Stimulated activated CD4-positive, alpha-beta T cell treated with anti-CD3 and anti-CD28 coated beads, Interleukin-2, amount 100 ng/mL, for 48 hours (primary cell): ENCODE measurements around the gene MAP1S.
A peak's percentile ranks its signal among the peaks of the same experiment; 100 is the strongest.

Source experiments
- DNase-seq, 2 donors: peaks; one replicate each; pipeline ENCODE4 v3.0.0-alpha.2; 2020

The MAP1S gene, protein sequence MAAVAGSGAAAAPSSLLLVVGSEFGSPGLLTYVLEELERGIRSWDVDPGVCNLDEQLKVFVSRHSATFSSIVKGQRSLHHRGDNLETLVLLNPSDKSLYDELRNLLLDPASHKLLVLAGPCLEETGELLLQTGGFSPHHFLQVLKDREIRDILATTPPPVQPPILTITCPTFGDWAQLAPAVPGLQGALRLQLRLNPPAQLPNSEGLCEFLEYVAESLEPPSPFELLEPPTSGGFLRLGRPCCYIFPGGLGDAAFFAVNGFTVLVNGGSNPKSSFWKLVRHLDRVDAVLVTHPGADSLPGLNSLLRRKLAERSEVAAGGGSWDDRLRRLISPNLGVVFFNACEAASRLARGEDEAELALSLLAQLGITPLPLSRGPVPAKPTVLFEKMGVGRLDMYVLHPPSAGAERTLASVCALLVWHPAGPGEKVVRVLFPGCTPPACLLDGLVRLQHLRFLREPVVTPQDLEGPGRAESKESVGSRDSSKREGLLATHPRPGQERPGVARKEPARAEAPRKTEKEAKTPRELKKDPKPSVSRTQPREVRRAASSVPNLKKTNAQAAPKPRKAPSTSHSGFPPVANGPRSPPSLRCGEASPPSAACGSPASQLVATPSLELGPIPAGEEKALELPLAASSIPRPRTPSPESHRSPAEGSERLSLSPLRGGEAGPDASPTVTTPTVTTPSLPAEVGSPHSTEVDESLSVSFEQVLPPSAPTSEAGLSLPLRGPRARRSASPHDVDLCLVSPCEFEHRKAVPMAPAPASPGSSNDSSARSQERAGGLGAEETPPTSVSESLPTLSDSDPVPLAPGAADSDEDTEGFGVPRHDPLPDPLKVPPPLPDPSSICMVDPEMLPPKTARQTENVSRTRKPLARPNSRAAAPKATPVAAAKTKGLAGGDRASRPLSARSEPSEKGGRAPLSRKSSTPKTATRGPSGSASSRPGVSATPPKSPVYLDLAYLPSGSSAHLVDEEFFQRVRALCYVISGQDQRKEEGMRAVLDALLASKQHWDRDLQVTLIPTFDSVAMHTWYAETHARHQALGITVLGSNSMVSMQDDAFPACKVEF

DNA sequence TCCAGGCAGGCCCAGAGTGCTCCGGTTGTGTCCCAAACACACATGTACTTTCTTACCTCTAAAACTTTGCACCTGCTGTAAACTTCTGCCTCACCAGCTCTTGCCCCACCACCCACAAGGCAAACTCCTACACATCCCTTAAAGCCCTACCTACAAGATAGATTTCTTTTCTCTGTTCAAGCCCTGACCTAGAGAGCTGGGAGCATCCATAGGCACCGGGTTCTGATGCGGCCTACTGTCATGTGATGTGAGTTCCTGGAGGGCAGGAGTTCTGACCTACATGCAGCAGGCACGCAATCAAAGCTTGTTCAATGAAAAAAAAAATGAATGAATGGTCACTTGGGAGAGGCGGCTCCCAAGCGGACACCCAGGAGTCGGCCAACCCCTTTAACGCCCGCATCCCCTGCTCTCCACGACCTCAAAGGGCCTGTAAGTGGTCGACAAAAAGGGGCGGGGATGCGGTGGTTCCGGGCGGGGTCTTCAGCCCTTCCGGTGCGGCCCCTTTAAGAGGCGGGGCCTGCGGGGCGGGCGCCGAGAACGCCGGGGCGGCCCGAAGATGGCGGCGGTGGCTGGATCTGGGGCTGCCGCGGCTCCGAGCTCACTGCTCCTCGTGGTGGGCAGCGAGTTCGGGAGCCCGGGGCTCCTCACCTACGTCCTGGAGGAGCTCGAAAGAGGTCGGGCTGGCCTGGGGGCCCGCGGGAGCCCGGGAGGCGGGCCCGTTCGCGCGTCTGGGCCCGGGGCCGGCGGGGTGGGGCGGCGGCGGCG is at the start of gene MAP1S:
TSS of gene MAP1S (plus strand) at position 534 of the 765 bp plus-strand sequence. CDS start at position 557, 23 bp downstream.
- DNase-seq: peak; percentile 61 to 66

DNA sequence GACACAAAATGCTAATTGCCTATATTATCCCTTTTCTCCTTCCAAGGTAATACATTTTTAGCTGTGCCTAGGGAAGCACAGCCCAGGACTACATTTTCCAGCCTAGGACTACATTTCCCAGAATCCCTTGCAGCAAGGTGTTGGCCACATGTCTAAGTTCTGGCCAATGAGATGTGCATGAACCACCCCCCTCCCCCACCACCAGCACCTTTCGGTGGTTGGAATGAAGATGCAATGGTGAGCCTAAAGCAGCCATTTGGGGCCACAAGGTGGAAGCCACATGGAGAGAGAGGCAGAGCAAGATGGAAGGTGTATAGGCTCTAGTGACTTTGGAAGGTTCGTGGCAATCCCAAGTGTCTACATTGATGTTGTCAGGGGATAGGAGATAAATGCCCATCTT is 47.4 kb upstream of the MAP1S start:
- peak in 1 of 2 donors; percentile 23 for DNase-seq

DNA sequence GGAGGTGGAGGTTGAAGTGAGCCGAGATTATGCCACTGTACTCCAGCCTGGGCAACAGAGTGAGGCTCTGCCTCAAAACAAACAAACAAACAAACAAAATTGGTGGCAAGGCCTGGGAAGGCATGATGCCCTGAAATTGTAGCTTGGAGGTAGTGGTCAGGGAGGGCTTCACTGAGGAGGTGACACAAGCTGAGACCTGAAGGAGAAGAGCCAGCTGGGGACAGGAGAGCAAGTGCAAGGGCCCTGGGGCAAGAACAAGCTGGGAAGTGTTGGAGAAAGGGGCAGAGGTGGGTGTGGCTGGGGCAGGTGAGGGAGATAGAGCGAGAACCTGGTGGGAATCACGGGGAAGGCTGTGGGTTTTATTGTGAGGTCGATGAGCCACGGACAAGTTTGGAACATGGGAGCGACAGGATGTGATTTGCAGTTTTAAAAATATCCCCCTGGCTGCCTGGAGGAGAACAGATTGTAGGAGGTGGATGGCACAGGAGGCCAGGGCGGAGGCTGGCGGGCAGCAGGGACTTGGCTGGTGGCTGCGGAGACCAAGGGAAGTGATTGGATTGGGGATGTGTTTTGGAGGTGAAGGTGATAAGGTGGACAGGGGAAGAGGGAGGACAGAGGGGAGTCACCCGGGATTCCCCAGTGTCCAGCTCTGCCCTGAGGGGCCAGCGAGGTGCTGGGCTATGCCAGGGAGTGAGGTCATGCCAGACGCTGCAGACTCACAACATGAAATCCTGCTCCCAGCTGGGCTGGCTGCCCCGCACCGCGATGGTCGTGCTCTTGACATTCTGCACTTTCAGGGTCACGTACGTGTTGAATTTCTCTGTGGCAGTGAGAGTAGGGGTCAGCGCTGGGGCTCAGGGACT is 45.1 kb upstream of the MAP1S start:
- DNase-seq: no peak

DNA sequence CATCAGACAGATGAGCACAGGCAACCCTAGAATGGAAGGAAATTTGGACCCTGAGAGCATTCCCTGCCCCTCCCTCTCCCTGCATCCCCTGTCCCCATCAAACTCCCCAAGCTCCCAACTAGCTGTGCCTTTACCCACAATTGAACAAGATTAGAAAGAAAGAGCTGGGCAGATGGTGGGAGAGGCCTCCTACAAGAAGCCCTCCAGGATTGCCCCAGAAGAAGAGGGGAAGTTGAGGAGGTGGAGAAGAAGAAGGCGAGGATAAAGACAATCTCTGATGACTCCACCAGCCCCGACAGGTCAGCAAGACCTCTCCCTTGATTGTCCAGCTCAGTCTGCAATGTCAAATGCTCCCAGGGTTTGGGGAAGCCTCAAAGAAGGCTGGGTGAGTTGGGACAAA is 43.0 kb upstream of the MAP1S start:
- DNase-seq: no peak

DNA sequence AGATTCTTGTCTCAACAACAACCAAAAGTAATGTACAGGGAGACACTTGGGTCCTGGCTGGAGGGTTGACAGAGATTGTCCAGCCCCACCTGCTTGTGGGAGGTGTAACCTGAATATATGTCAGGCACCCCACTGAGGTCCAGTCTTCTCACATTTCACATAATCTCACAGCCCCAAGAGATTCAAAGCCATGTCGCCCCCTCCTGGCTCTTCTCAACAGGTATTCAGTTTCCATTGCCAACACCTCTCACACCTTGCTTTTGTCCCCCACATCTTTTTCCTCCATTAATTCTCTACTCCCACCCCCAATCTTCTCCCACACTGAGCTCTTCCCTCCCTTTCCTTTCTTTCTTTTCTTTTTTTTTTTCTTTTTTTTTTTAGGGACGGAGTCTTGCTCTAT is 42.3 kb upstream of the MAP1S start:
- no peak for DNase-seq

DNA sequence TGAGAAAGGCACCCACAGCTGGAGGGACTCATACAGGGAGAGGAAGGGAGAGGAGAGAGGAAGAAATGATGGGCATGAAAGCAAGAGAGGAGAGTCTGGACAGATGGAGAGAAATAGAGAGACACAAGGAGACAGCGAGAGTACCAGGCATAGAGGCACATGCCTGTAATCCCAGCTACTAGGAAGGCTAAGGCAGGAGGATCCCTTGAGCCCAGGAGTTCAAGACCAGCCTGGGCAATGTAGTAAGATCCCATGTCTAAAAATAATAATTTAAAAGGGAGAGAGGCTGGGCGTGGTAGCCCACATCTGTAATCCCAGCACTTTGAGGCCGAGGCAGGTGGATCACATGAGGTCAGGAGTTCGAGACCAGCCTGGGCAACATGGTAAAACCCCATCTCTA is 40.4 kb upstream of the MAP1S start:
- no peak for DNase-seq

DNA sequence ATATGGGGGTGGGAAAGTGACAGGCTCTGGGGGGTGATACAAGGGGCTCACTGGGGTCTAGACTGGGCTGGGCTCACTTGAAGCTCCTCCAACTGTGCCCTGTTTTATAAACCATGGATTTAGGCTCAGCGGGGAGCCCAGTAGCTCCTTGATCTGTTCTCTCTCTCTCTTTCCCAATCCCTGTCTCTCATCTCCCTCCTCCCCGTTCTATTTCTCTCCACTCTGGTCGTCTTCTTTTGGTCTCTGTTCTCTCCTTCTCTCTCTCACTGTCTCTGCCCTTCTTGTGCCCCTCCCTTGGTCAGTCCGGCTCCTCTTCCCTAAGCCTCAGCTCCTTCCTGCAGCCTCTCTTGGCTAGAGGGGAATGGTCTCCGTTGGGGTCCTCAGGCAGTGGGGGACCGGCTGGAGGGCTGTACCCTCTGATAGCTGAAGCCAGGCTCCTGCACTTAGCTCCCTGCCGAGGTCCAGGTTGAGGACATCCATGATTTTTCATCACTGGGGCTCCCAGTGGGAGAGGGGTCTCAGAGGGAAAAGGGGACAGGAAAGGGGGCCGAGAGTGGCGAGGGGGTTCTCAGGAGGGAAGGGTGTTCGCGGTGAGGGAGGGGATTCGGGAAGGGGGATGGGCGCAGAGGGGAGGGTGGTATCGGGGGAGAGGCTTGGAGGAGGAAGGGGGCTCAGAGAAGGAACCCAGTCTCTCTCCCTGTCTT is 39.6 kb upstream of the MAP1S start:
- DNase-seq: no peak

DNA sequence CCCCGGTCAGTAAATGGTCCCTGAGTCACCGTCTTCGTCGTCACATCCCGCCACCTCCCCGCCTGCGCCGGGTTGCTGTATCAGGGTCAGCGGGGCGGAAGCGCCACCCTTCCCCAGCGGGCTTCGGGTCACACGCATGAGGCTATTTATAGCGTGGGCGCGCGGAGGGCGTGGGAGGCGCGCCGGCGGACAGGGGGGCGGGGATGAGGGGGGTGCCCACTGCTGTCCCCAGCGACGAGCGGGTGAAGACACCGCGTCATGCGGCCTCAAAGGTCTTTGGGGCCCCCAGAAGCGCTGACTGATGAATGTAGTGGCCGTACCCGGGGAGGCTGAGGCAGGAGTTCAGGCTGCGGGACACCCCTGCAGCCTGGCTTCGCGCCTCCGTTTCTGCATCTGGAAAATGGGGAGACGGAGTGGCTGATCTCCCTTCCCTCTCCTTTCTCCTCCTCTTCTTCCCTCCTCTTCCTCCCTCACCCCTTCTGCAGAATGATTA is 39.0 kb upstream of the MAP1S start:
- peak; percentile 17 to 27 for DNase-seq

DNA sequence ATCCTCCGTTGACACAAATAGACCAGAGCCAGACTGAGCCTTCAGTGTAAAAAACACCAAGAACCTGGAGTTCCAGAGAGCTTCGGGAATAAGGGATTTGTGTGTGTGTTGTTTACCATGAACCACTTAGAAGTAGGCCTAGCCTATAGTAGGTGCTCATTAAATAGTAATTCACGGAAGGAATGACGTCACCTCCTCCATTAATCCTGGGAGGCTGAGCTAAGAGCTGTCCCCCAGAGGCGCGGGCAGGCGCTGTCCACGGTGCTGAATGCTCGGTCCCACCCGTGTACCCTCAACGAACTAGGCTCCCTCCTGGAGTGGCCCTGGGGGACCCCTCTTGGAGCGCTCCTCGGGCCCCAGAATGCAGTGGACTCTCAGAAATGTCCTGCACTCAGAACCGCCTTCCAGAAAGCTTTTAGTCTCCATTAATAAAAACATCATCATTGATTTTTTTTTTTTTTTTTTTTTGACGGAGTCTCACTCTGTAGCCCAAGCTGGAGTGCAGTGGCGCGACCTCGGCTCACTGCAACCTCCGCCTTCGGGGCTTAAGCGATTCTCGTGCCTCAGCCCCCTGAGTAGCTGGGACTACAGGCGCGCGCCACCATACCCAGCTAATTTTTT is 37.7 kb upstream of the MAP1S start:
- DNase-seq: peak; percentile 11 to 23

DNA sequence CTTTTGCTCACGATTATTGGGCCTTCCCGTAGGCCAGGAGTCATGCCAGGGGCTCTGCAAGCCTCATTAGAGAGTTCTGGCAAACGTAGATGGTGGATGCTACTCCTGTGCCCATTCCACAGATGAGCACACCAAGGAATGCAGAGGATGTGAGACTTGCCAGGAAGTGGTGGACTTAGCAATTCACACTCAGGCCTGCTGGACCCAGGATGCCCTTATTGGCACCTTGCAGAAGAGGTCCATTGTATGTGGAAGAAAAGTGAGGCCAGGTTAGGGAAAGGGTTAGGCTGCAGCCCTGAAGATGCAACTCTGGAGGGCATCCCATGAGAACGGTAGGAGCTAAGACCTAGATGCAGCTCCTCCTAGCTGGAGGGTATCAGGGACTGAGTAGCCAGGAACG is 37.0 kb upstream of the MAP1S start:
- no peak for DNase-seq

DNA sequence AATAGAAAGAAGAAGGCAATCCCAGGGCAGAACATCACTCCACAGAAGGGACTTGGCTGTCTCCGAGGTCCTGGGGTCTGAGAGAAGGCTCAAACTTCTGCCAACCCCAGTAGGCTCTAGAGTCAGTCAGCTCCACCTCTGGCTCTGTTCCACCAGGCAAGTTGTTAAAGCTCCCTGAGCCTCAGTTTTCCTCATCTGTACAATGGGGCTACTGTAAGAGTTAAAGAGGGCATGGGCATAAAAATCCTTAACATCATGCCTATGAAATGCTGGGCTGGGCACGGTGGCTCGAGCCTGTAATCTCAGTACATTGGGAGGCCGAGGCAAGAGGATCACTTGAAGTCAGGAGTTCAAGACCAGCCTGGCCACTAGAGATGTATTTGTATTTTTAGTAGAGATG is 36.2 kb upstream of the MAP1S start:
- DNase-seq: no peak

DNA sequence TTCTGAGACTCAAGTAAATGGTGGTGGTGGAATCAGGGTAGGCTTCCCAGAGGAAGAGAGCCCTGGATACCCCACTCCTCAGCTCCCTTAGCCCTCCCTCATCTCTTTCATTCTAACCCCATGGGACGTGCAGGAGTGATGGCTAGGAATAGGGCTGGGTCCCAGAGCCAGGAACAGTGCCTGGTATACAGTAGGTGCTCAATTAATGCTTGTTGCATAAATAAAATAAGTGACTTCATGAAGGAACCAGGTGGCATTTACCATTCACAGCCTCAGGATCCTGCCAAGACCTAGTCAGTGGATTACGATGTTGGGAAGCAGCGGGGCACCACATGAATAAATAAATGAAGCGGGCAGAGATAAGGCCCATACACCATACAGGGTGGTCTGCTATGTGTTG is 35.0 kb upstream of the MAP1S start:
- DNase-seq: no peak

DNA sequence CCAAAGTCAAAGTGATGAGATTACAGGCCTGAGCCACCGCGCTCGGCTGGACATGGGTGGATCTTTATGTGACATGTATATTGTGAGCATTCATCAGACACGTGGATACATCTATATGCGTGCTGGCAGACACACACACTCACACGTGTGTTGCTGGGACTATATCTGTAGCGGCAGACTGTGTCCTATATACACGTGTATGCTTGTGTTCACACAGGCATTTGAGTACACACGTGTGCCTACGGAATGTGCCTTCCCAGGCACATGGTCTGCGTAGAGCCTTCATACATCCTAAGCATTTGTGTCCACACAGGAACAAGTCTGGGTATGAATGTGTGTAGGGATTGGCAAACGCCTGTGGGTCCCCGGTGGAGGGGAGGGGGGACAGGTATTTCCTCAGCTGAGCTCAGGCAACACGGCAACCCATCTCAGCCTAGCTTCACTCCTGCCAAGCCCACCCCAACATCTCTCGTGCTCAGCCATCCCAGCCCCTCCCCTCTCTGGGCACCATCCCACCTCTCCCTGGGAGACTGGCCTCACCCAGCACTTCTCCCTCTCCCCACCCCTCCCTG is 33.7 kb upstream of the MAP1S start:
- DNase-seq: no peak

DNA sequence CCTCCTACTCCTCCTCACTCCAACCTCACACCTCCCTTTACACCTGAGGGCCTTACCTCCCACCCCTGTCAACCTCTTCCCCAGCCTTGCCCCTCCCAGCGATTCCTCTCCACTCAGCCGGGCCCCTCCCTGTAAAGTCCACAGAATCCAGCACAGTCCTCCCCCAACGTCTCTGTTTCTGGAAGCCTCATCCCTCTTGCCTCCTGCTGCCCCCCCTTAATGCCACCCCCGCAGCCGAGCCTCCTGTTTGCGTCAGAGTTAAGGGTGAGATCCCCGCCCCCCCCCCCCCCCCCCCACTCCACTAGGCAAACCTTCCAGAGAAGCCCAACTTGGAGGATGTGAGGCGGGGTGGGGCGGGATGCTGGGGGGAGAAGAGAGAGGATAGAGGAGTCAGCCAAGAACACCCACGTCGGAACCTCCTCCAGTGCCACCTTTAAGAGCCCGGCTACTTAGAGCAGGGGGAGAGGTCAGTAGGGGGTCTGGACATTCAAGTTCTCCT is 33.2 kb upstream of the MAP1S start:
- DNase-seq: no peak

DNA sequence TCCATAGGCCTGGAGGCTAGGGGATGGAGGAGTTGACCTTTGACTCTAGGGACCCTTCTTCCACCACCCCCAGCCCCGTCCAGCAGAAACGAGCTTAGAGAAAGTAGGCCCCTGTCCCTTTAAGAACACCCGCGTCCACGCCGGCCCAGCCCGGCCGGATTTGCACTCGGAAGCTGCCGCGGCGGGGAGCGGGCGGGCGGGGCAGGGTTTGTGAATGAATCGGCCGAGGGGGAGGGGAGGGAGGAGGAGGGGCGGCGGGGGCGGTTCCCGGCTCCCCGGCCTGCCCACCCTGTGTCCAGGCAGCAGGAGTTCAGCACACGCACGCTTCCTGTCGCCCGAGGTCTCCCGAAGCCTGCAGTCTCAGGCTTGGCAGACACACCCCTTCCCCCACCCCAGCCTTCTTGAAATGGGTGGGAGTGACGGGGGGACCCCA is 32.7 kb upstream of the MAP1S start:
- no peak for DNase-seq

DNA sequence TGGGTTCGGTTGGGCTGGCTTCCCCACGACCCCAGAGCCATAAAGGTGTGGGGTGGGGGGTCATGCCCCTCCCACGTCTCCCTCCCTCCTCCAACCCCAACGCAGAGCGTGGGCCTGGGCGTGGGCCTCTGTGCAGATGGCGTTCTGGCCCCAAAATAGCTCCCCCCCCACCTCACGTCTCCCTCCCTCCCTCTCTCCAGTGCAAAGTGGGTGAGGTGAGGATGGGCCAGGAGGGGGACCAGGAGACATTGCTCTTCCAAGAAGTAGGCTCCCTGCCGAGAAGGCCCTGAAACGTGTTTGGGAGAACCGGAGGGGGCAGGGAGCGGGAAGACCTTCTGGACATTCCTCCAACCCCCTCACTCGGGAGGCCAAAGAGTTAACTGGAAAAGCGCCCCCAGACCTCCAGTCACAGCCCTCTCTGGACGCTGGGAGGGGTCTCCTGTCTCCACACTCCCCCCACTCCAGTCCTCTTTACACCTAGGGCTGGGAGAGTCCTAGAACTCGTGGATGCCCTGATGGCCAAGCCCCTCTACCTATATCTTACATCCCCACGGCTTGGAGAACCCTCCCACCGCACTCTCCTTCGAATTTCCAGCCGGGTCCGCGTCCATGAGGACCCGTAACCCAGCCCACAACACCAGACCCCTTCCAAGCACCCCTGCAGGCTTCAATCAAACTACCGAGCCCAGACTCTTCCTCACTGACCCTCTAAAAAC is 32.0 kb upstream of the MAP1S start:
- no peak for DNase-seq

DNA sequence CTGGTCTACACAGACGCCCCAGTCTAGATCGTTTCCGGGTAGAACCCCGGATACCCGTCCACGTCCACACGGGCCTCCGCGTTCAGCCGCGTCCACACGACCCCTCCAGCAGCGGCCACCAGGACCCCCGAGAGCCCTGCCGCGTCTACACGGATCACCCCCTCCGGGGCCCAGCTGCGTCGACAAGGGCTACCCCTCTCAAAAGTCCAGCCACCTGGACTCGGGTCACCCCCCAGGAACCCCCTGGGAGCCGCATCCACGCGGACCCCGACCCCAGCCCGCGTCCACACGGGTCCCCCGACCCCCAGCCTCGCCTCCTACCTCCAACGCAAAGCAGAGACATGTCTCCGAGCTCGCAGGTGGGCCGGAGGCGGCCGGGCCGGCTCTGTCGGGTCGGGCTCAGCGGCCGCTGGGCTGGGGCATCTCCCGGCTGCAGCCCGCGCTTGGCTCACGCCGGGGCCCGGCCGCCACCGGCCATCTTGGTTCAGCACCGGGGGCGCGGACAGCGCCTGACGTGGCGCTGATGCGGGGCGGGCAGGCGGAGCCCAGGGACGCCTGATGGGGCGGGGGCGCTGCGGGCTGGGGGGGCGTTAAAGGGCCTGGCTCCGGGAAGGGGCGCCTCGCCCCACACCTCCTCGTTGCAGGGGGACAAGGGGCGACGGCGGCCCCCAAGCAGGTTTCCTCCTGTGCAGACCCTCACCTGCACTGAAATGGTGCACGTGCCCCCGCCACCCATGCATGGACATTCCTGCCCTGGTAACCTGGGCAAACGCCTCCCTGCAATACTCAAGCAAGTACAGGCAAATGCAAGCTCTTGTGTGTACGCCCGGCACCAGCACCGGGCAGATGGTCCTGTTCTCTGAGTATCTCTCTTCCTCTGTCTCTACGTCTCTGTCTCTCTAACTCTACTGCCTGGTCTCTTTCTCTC is 31.2 kb upstream of the MAP1S start, which contains the start of gene UNC13A:
TSS of gene UNC13A (minus strand) at position 498 of the 928 bp plus-strand sequence. CDS start at position 343, 155 bp downstream.
- peak; percentile 42 to 58 for DNase-seq
